H1 (cell line): ENCODE data around the gene SLC6A8. TPM values are rescaled to one million over a fixed set of nuclear protein-coding genes. Genes with fewer than 3 reads are reported as not detected.

Experiments used
- CTBP2 ChIP-seq: IDR thresholded peaks from 2 replicates; pipeline ENCODE4 v1.7.0; 2011; ENCODE audit warnings: borderline replicate concordance, mild to moderate bottlenecking, moderate library complexity, mixed read lengths, low read length; ENCODE audit not compliant: insufficient read depth, insufficient read length
- EGR1 ChIP-seq: IDR thresholded peaks from 2 replicates; pipeline ENCODE4 v1.6.1; 2011; ENCODE audit warnings: low read depth, low read length, borderline replicate concordance
- JUN ChIP-seq: IDR thresholded peaks from 2 replicates; pipeline ENCODE4 v1.6.1; 2011; ENCODE audit warnings: low read depth, mild to moderate bottlenecking, improper control_type of control experiment, low read length
- POLR2A ChIP-seq, 2 experiments: IDR thresholded peaks; 1 replicate in 1 of 2; 2 replicates in 1 of 2; pipeline ENCODE4 v1.6.1; 2011; ENCODE audit warnings: low read depth in 2 of 2, low read length in 2 of 2, mild to moderate bottlenecking in 2 of 2; ENCODE audit errors: control extremely low read depth in 1 of 2
- SIRT6 ChIP-seq: IDR thresholded peaks from one replicate; pipeline ENCODE4 v1.7.1; 2012; ENCODE audit warnings: low read length, inconsistent platforms
- TAF1 ChIP-seq: IDR thresholded peaks from 2 replicates; pipeline ENCODE4 v1.6.1; 2011; ENCODE audit warnings: mild to moderate bottlenecking, low read depth, low read length
- polyA plus RNA-seq, 7 experiments: library from polyadenylated mRNA; depleted of rRNA in 3 of 7; stranded (reverse) in 5 of 7; unstranded in 2 of 7; fragments of >200 nt in 5 of 7; fragments of 200-250 nt in 2 of 7; gene quantifications; 1 replicate in 5 of 7; 2 replicates in 1 of 7; 4 replicates in 1 of 7; pipeline versions ENCODE4 v1.2.1 to v1.2.3, GENCODE V29; 2011 to 2013; ENCODE audit warnings: missing spikeins in 2 of 7, mixed read lengths in 2 of 7
- total RNA-seq: library from RNA; stranded (reverse); fragmentation: NEBNext Ultra II Directional; extraction: Animal tissue kit (Norgen Biotek cat#: 25700); gene quantifications from 2 replicates; pipeline ENCODE4 v1.2.1, GENCODE V29; 2021
- TF ChIP-seq, protein P1 (sequence below): fragments of 300-600 bp; sonication (generic); IDR thresholded peaks from 2 replicates; pipeline ENCODE4 v1.7.1; 2012; ENCODE audit warnings: low read length, moderate library complexity, mild to moderate bottlenecking, inconsistent platforms; ENCODE audit not compliant: insufficient replicate concordance
- TF ChIP-seq, protein P2 (sequence below), 3 experiments: IDR thresholded peaks; 1 replicate in 2 of 3; 2 replicates in 1 of 3; pipeline versions ENCODE4 v1.5.1 to v1.6.1; 2011; ENCODE audit warnings: low read length in 3 of 3, mild to moderate bottlenecking in 3 of 3, inconsistent platforms in 2 of 3, low read depth in 1 of 3, moderate library complexity in 1 of 3; ENCODE audit not compliant: insufficient read depth in 1 of 3; ENCODE audit errors: control extremely low read depth in 1 of 3
- TF ChIP-seq, protein P3 (sequence below): IDR thresholded peaks from 2 replicates; pipeline ENCODE4 v1.6.1; 2012; ENCODE audit warnings: inconsistent platforms

SLC6A8 gene
- total and polyA plus RNA-seq, 2 of the 8 experiments (the other 6 are each of a cell fraction or from before 2014, with no cell fraction given), result 87.7 to 94.7 TPM

DNA sequence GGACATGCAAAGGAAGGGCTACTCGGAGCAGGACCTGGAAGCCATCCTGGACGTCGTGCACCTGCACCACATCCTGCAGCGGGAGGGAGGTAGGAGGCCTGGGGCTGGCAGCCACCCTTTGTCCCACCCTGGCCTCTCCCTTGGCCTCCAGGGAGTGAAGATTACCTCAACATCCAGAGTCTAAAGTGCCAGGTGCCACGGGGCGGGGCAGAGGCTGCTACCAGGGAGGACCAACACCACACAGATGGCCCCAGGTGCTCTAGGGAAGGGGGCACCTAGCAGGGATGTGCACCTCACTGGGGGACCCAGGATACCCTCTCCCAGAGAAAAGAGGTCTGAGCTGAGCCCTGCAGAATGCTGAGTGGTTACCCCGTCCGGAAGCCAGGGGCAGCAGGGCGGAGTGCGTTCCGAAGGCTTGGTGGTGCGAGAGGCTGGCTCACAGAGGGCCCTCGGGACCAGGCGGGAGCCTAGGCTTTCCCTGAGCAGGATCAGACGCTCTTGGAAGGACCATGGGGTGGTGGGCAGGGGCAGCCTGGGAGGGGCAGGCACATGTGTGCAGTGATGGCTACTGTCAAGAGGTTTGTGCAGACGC lies 53.0 kb downstream of the SLC6A8 start (continued):
- TF ChIP-seq, protein P1, sequence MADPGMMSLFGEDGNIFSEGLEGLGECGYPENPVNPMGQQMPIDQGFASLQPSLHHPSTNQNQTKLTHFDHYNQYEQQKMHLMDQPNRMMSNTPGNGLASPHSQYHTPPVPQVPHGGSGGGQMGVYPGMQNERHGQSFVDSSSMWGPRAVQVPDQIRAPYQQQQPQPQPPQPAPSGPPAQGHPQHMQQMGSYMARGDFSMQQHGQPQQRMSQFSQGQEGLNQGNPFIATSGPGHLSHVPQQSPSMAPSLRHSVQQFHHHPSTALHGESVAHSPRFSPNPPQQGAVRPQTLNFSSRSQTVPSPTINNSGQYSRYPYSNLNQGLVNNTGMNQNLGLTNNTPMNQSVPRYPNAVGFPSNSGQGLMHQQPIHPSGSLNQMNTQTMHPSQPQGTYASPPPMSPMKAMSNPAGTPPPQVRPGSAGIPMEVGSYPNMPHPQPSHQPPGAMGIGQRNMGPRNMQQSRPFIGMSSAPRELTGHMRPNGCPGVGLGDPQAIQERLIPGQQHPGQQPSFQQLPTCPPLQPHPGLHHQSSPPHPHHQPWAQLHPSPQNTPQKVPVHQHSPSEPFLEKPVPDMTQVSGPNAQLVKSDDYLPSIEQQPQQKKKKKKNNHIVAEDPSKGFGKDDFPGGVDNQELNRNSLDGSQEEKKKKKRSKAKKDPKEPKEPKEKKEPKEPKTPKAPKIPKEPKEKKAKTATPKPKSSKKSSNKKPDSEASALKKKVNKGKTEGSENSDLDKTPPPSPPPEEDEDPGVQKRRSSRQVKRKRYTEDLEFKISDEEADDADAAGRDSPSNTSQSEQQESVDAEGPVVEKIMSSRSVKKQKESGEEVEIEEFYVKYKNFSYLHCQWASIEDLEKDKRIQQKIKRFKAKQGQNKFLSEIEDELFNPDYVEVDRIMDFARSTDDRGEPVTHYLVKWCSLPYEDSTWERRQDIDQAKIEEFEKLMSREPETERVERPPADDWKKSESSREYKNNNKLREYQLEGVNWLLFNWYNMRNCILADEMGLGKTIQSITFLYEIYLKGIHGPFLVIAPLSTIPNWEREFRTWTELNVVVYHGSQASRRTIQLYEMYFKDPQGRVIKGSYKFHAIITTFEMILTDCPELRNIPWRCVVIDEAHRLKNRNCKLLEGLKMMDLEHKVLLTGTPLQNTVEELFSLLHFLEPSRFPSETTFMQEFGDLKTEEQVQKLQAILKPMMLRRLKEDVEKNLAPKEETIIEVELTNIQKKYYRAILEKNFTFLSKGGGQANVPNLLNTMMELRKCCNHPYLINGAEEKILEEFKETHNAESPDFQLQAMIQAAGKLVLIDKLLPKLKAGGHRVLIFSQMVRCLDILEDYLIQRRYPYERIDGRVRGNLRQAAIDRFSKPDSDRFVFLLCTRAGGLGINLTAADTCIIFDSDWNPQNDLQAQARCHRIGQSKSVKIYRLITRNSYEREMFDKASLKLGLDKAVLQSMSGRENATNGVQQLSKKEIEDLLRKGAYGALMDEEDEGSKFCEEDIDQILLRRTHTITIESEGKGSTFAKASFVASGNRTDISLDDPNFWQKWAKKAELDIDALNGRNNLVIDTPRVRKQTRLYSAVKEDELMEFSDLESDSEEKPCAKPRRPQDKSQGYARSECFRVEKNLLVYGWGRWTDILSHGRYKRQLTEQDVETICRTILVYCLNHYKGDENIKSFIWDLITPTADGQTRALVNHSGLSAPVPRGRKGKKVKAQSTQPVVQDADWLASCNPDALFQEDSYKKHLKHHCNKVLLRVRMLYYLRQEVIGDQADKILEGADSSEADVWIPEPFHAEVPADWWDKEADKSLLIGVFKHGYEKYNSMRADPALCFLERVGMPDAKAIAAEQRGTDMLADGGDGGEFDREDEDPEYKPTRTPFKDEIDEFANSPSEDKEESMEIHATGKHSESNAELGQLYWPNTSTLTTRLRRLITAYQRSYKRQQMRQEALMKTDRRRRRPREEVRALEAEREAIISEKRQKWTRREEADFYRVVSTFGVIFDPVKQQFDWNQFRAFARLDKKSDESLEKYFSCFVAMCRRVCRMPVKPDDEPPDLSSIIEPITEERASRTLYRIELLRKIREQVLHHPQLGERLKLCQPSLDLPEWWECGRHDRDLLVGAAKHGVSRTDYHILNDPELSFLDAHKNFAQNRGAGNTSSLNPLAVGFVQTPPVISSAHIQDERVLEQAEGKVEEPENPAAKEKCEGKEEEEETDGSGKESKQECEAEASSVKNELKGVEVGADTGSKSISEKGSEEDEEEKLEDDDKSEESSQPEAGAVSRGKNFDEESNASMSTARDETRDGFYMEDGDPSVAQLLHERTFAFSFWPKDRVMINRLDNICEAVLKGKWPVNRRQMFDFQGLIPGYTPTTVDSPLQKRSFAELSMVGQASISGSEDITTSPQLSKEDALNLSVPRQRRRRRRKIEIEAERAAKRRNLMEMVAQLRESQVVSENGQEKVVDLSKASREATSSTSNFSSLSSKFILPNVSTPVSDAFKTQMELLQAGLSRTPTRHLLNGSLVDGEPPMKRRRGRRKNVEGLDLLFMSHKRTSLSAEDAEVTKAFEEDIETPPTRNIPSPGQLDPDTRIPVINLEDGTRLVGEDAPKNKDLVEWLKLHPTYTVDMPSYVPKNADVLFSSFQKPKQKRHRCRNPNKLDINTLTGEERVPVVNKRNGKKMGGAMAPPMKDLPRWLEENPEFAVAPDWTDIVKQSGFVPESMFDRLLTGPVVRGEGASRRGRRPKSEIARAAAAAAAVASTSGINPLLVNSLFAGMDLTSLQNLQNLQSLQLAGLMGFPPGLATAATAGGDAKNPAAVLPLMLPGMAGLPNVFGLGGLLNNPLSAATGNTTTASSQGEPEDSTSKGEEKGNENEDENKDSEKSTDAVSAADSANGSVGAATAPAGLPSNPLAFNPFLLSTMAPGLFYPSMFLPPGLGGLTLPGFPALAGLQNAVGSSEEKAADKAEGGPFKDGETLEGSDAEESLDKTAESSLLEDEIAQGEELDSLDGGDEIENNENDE, result no peak
- TF ChIP-seq, protein P2, sequence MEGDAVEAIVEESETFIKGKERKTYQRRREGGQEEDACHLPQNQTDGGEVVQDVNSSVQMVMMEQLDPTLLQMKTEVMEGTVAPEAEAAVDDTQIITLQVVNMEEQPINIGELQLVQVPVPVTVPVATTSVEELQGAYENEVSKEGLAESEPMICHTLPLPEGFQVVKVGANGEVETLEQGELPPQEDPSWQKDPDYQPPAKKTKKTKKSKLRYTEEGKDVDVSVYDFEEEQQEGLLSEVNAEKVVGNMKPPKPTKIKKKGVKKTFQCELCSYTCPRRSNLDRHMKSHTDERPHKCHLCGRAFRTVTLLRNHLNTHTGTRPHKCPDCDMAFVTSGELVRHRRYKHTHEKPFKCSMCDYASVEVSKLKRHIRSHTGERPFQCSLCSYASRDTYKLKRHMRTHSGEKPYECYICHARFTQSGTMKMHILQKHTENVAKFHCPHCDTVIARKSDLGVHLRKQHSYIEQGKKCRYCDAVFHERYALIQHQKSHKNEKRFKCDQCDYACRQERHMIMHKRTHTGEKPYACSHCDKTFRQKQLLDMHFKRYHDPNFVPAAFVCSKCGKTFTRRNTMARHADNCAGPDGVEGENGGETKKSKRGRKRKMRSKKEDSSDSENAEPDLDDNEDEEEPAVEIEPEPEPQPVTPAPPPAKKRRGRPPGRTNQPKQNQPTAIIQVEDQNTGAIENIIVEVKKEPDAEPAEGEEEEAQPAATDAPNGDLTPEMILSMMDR (IDR thresholded peaks at IDR 0.05; ENCODE audit: control extremely low read depth in 1 of 3, insufficient read depth in 1 of 3, low read depth in 1 of 3, low read length in 3 of 3), result no peak
- TF ChIP-seq CTBP2, result no peak
- TF ChIP-seq, protein P3, sequence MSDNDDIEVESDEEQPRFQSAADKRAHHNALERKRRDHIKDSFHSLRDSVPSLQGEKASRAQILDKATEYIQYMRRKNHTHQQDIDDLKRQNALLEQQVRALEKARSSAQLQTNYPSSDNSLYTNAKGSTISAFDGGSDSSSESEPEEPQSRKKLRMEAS, result no peak
- TF ChIP-seq SIRT6, result no peak
- no peak for TF ChIP-seq JUN
- TF ChIP-seq EGR1, result no peak
- no peak for TF ChIP-seq TAF1
- TF ChIP-seq POLR2A (IDR thresholded peaks at IDR 0.05; ENCODE audit: control extremely low read depth in 1 of 2, low read depth in 2 of 2, low read length in 2 of 2), result no peak
